Neuronal stem cell (in vitro differentiated cells): Measurements from ENCODE around the gene STARD5.

Experiments used
- DNase-seq: peaks from one replicate; pipeline ENCODE4 v3.0.0-alpha.2; 2013; ENCODE audit warnings: low spot score
- H2AFZ ChIP-seq: one replicate; pipeline ENCODE4 v1.6.1; 2013; ENCODE audit warnings: mild to moderate bottlenecking, low read length, inconsistent platforms
- H2AK5ac ChIP-seq: 2 replicates; pipeline ENCODE4 v1.6.1; 2013; ENCODE audit warnings: low read depth, mild to moderate bottlenecking, inconsistent platforms, low read length, moderate library complexity, mixed read lengths
- H2BK120ac ChIP-seq: 2 replicates; pipeline ENCODE4 v1.6.1; 2013; ENCODE audit warnings: low read depth, mild to moderate bottlenecking, inconsistent platforms, low read length, moderate library complexity, mixed read lengths
- H2BK12ac ChIP-seq: one replicate; pipeline ENCODE4 v1.6.1; 2013; ENCODE audit warnings: low read length, inconsistent platforms
- H2BK15ac ChIP-seq: 2 replicates; pipeline ENCODE4 v1.6.1; 2013; ENCODE audit warnings: mild to moderate bottlenecking, low read length, inconsistent platforms, mixed read lengths
- H2BK5ac ChIP-seq: one replicate; pipeline ENCODE4 v1.6.1; 2013; ENCODE audit warnings: inconsistent platforms, mild to moderate bottlenecking, low read length, moderate library complexity
- H3K14ac ChIP-seq: one replicate; pipeline ENCODE4 v1.6.1; 2013; ENCODE audit warnings: low read length, inconsistent platforms
- H3K18ac ChIP-seq: 2 replicates; pipeline ENCODE4 v1.6.1; 2013; ENCODE audit warnings: low read length, inconsistent platforms
- H3K23ac ChIP-seq: 2 replicates; pipeline ENCODE4 v1.6.1; 2013; ENCODE audit warnings: low read depth, mild to moderate bottlenecking, mixed read lengths, low read length, inconsistent platforms; ENCODE audit not compliant: poor library complexity
- H3K27ac ChIP-seq: replicated peaks from 3 replicates; pipeline ENCODE4 v1.5.1; 2013; ENCODE audit warnings: low read length, inconsistent platforms
- H3K27me3 ChIP-seq, 3 experiments: 2 replicates each; pipeline ENCODE4 v1.6.1; 2013; ENCODE audit warnings: low read length in 3 of 3, mild to moderate bottlenecking in 2 of 3, inconsistent platforms in 1 of 3, low read depth in 1 of 3, mixed read lengths in 1 of 3, moderate library complexity in 1 of 3; ENCODE audit not compliant: control insufficient read depth in 3 of 3, insufficient read depth in 3 of 3
- H3K36me3 ChIP-seq, 2 donors: replicated peaks in 1 of 2; 2 replicates each; pipeline ENCODE4 v1.6.1; 2013; ENCODE audit warnings: low read length in 2 of 2; ENCODE audit not compliant: control insufficient read depth in 2 of 2, insufficient read depth in 2 of 2
- H3K4ac ChIP-seq: 2 replicates; pipeline ENCODE4 v1.6.1; 2013; ENCODE audit warnings: inconsistent platforms, mild to moderate bottlenecking, low read length, moderate library complexity
- H3K4me1 ChIP-seq, 2 donors: 1 replicate in 1 of 2; 2 replicates in 1 of 2; pipeline ENCODE4 v1.6.1; 2013; ENCODE audit warnings: low read length in 2 of 2, low read depth in 1 of 2; ENCODE audit not compliant: control insufficient read depth in 2 of 2, insufficient read depth in 1 of 2
- H3K4me2 ChIP-seq: one replicate; pipeline ENCODE4 v1.6.1; 2013; ENCODE audit warnings: mild to moderate bottlenecking, low read length, inconsistent platforms; ENCODE audit not compliant: insufficient read depth, poor library complexity, severe bottlenecking
- H3K4me3 ChIP-seq, 2 donors: 2 replicates each; pipeline ENCODE4 v1.5.1; 2013; ENCODE audit warnings: low read length in 2 of 2, mild to moderate bottlenecking in 2 of 2, inconsistent platforms in 1 of 2, moderate library complexity in 1 of 2
- H3K79me1 ChIP-seq: one replicate; pipeline ENCODE4 v1.6.1; 2013; ENCODE audit warnings: low read depth, mild to moderate bottlenecking, inconsistent platforms, low read length, moderate library complexity
- H3K9ac ChIP-seq: one replicate; pipeline ENCODE4 v1.6.1; 2013; ENCODE audit warnings: mild to moderate bottlenecking, low read depth, low read length, inconsistent platforms; ENCODE audit not compliant: poor library complexity
- H3K9me3 ChIP-seq, 2 donors: replicated peaks in 1 of 2; 2 replicates each; pipeline versions ENCODE3 to v1.6.1; 2013; ENCODE audit warnings: low read length in 2 of 2, mild to moderate bottlenecking in 2 of 2, inconsistent platforms in 1 of 2, low read depth in 1 of 2, mixed read lengths in 1 of 2, moderate library complexity in 1 of 2; ENCODE audit not compliant: control insufficient read depth in 2 of 2, insufficient read depth in 1 of 2
- H4K8ac ChIP-seq: one replicate; pipeline ENCODE4 v1.6.1; 2013; ENCODE audit warnings: low read depth, mild to moderate bottlenecking, inconsistent platforms, low read length, moderate library complexity
- H4K91ac ChIP-seq: one replicate; pipeline ENCODE4 v1.6.1; 2013; ENCODE audit warnings: low read length, low read depth, mild to moderate bottlenecking, inconsistent platforms; ENCODE audit not compliant: poor library complexity
- WGBS, 2 donors: extraction: QIAGEN DNeasy Blood & Tissue Kit; methylation state at CpG; one replicate each; pipeline ENCODE4 v1.1.7; 2013; ENCODE audit warnings: missing lambda C conversion rate in 2 of 2, mixed read lengths in 1 of 2; ENCODE audit not compliant: insufficient read length in 2 of 2, insufficient replicate concordance in 1 of 2; ENCODE audit errors: extremely low coverage in 2 of 2; 5-methylcytosine and 5-hydroxymethylcytosine counted together

Gene STARD5

GRCh38 chr15:81339321-81339720, 15.4 kb upstream of the STARD5 start:
- Histone ChIP-seq H3K18ac (no peak overlapping the region), H4K91ac (no peak overlapping the region), H2BK15ac (no peak overlapping the region), H3K4me1 (peaks cover 0 to 2% of the 10 kb centered on the region in 2 donors), H3K9me3 (no peaks in the 10 kb centered on the region), H3K27ac (no peak overlapping the region), H3K79me1 (no peaks in the 10 kb centered on the region), H3K4me2 (no peak overlapping the region), H2BK120ac (no peak overlapping the region), H3K4me3 (no peak overlapping the region), H3K23ac (no peak overlapping the region), H3K27me3 (peaks cover 0 to 7% (median 0%) of the 10 kb centered on the region in 3 experiments), H2BK12ac (no peak overlapping the region), H2AK5ac (no peak overlapping the region), H3K9ac (no peak overlapping the region), H2BK5ac (no peak overlapping the region), H3K36me3 (no peaks in the 10 kb centered on the region), H3K4ac (no peak overlapping the region), H4K8ac (no peak overlapping the region), H2AFZ (no peak overlapping the region), H3K14ac (no peak overlapping the region)
- no CpG with 5 or more reads among the region's 5 CpGs for WGBS, 2 donors
- no peak for DNase-seq

DNA sequence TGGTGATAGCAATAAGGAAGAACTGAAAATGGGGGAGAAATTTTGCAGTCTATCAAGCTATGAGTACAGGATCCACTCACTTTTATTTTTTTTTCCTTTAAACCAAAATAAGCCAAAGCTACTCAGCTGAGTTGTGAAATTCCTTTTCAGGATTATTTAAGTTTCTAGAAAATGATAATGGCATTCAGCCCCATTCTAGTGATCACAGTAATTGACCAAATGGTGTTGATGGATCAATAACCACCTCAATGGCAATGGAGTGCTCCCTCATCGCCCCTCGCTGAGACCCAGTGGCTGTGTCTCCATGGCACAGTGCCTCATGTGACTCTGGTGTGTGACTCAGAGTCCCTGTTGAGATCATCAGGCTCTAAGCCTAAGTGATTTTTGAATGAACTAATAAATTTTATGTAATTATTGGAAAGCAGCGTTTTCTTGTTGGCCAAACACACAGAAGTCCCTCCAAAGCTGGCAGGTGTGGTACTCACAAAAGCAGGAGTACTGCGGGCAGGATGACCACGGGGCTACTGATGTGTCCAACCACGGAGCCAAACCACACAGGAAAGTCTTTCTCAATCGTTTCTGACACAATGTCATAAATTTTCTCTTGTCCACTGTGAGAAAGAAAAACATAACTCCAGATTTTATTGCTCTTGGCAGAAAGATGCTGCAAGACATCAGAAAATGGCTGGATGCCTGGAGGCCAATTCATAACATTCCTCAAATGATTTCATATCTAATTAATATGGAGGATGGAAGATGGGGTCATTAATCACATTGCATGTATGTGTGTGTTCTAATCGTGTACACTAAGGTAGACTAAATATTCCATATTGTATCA, 14.4 kb upstream of the STARD5 start:
- no peak for DNase-seq
- no CpG with 5 or more reads among the region's 8 CpGs for WGBS, 2 donors
- Histone ChIP-seq H3K23ac (no peak overlapping the region), H2BK5ac (no peak overlapping the region), H3K4me1 (peaks cover 0 to 2% of the 10 kb centered on the region in 2 donors), H4K91ac (no peak overlapping the region), H2BK120ac (no peak overlapping the region), H2AFZ (no peak overlapping the region), H3K4me2 (no peak overlapping the region), H2AK5ac (no peak overlapping the region), H3K36me3 (no peaks in the 10 kb centered on the region), H3K4ac (no peak overlapping the region), H3K9me3 (no peaks in the 10 kb centered on the region), H2BK15ac (no peak overlapping the region), H2BK12ac (no peak overlapping the region), H3K79me1 (no peaks in the 10 kb centered on the region), H3K27me3 (peaks cover 0 to 7% (median 0%) of the 10 kb centered on the region in 3 experiments), H3K18ac (no peak overlapping the region), H3K27ac (no peak overlapping the region), H4K8ac (no peak overlapping the region), H3K4me3 (no peak overlapping the region), H3K14ac (no peak overlapping the region), H3K9ac (no peak overlapping the region)

DNA sequence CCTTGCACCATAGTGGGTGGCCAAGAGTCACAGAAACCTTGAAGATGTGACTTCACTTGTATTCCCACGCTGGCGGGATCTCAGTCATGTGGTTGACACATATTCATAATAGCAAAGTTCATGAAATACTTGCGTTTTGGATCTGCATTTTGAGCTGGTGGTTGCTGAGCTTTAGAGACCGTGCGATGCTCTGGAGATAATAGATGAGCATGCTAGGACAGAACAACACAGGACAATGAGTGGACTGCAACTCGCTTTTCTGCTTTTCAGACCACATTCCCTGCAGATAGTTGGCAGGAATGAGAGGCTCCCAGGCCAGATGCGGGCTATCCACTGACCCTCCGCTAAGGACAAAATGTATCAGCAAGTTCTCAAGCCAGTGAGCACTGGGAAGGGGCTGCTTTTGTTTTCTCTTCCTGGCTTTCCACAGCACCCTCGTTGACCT, 13.8 kb upstream of the STARD5 start:
- WGBS, 2 donors, result no CpG with 5 or more reads among the region's 9 CpGs
- Histone ChIP-seq H2AK5ac (no peak overlapping the region), H3K18ac (no peak overlapping the region), H3K4me1 (peaks cover 0 to 2% of the 10 kb centered on the region in 2 donors), H4K91ac (no peak overlapping the region), H3K4me3 (no peak overlapping the region), H4K8ac (no peak overlapping the region), H3K9ac (no peak overlapping the region), H2BK15ac (no peak overlapping the region), H3K27me3 (peaks cover 0 to 10% (median 0%) of the 10 kb centered on the region in 3 experiments), H3K4me2 (no peak overlapping the region), H2AFZ (no peak overlapping the region), H3K36me3 (no peaks in the 10 kb centered on the region), H3K79me1 (no peaks in the 10 kb centered on the region), H2BK5ac (no peak overlapping the region), H2BK12ac (no peak overlapping the region), H3K9me3 (no peaks in the 10 kb centered on the region), H3K4ac (no peak overlapping the region), H3K23ac (no peak overlapping the region), H3K14ac (no peak overlapping the region), H3K27ac (no peak overlapping the region), H2BK120ac (no peak overlapping the region)
- DNase-seq, result no peak

GRCh38 chr15:81337241-81337640, 13.3 kb upstream of the STARD5 start:
- H2BK120ac ChIP-seq, result no peak overlapping the region
- H3K4ac ChIP-seq, result no peak overlapping the region
- no peak overlapping the region for H2BK5ac ChIP-seq
- H3K79me1 ChIP-seq, result no peaks in the 10 kb centered on the region
- no peak overlapping the region for H3K27ac ChIP-seq
- no peaks in the 10 kb centered on the region for H3K9me3 ChIP-seq
- no peaks in the 10 kb centered on the region for H3K36me3 ChIP-seq
- H3K14ac ChIP-seq, result no peak overlapping the region
- H2BK15ac ChIP-seq, result no peak overlapping the region
- H3K4me2 ChIP-seq, result no peak overlapping the region
- no peak overlapping the region for H2AK5ac ChIP-seq
- peaks cover 0 to 10% (median 0%) of the 10 kb centered on the region in 3 experiments for H3K27me3 ChIP-seq
- H3K9ac ChIP-seq, result no peak overlapping the region
- no peak for DNase-seq
- no CpG with 5 or more reads among the region's 3 CpGs for WGBS, 2 donors
- H3K4me1 ChIP-seq, result peaks cover 0 to 2% of the 10 kb centered on the region in 2 donors
- no peak overlapping the region for H2AFZ ChIP-seq
- H3K23ac ChIP-seq, result no peak overlapping the region
- no peak overlapping the region for H2BK12ac ChIP-seq
- H3K18ac ChIP-seq, result no peak overlapping the region
- no peak overlapping the region for H4K91ac ChIP-seq
- H4K8ac ChIP-seq, result no peak overlapping the region
- no peak overlapping the region for H3K4me3 ChIP-seq
